NCI-H2196 treated with DMSO at 0.1 percent for 48 hours (cell line): ENCODE data around the gene ANKMY1.
A peak's percentile ranks its signal among the peaks of the same experiment; 100 is the strongest.
"Not testable (repeated sequence)": the region's sequence is repeated elsewhere in the genome, so short reads cannot be mapped to it uniquely, and the experiment has no call there.

Source experiments
- DNase-seq: peaks from one replicate; lab custom pipeline; 2025; ENCODE audit not compliant: unreplicated experiment; lab: John Stamatoyannopoulos, UW

ANKMY1 gene

DNA sequence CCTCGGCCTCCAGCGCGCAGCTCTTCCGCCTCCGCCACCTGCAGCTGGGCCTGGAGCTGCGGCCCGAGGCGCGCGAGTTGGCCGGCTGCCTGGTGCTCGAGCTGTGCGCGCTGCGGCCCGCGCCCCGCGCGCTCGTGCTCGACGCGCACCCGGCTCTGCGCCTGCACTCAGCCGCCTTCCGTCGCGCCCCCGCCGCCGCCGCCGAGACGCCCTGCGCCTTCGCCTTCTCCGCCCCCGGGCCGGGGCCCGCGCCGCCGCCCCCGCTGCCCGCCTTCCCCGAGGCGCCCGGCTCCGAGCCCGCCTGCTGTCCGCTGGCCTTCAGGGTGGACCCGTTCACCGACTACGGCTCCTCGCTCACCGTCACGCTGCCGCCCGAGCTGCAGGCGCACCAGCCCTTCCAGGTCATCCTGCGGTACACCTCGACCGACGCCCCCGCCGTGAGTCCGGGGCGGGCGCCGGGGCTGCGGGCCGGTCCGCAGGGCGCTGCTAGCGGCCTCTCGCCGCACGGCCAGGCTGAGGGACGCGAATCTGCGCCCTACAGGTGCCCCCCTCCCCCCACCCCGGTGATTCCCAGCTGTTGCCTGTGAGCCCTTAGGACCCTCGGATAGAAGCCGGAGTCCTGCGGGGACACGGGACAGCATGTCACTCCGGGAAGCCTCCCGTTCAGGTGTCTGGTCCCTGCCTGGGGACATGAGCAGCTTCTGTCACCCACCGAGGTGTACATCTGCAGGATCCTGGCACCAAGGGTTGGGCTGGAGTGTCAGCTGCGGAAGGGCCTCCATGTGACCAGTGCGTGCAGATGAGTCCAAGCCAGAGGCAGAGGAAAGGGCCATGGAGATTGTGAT lies 11.1 kb upstream of the ANKMY1 start:
- peak; percentile 29 for DNase-seq

DNA sequence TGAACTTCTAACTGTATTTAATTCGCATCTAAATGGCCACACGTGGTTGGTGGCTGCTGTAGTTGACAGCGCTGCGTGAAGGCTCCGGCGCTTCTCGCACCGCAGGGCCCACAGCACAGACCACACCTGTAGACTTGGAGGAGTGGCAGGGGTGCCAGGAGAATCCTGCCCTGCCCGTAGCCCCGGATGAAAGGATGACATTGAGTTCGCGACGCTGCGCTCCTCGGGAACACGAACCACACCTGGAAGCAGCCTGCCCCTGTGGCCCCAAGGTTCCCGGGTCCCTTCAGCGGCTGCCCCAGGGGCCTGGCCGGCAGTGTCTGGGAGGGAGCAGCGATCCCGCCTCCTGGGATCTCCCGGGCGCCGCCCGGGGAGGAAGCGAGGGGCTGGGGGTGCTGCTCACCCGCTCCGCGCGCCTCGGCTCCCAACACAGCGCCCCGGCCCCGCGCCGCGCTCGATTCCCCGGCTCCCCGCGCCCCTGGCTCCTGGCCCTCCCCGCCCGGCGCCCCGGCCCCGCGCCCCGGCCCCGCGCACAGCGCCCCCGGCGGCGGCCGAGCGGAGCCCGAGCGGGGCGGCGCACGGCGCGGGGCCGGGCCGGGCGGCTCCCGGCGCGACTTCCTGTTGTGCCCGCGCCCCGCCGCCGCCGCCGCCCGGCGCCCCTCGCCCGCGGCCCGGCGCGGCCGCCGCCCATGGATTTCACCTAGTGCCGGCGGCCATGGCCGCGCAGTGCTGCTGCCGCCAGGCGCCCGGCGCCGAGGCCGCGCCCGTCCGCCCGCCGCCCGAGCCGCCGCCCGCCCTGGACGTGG lies 10.3 kb upstream of the ANKMY1 start, which contains the start of gene RNPEPL1:
TSS of gene RNPEPL1 (plus strand) at position 613 of the 806 bp plus-strand sequence. CDS start at position 716, 103 bp downstream.
- DNase-seq: peak; percentile 29

DNA sequence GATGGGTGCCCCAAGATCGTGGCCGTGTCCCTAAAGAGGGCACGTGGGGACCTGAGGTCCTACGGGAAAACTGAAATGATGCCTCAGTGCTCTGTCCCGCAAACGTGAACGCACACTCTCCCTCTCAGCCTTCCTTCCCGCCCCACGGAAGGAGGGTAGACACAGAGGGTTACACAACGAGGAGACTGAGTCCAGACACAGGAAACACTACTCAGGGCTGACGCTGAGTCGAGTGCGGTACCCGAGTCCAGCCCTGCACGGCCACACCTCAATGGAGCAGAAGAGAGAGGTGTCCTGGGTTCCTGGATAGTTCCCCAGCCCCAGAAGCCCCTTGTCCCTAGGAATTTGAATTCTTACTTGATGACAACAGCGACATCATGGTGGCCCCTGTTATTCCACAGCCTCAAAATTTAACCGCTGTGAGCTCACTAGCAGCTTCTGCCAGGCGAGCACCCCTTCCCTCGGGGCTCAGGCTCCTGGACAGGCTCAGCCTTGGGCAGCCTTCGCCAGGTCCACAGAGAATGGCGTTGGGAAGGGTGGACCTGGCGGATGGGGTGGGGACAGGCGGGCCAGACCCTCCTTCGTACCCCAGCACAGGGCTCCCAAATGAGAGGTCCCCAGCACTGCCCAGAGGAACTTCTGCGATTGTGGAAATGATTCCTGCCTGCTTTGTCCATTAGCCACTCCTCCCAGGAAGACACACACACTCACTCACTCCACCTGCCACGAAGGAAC lies 9.5 kb upstream of the ANKMY1 start:
- no peak for DNase-seq

DNA sequence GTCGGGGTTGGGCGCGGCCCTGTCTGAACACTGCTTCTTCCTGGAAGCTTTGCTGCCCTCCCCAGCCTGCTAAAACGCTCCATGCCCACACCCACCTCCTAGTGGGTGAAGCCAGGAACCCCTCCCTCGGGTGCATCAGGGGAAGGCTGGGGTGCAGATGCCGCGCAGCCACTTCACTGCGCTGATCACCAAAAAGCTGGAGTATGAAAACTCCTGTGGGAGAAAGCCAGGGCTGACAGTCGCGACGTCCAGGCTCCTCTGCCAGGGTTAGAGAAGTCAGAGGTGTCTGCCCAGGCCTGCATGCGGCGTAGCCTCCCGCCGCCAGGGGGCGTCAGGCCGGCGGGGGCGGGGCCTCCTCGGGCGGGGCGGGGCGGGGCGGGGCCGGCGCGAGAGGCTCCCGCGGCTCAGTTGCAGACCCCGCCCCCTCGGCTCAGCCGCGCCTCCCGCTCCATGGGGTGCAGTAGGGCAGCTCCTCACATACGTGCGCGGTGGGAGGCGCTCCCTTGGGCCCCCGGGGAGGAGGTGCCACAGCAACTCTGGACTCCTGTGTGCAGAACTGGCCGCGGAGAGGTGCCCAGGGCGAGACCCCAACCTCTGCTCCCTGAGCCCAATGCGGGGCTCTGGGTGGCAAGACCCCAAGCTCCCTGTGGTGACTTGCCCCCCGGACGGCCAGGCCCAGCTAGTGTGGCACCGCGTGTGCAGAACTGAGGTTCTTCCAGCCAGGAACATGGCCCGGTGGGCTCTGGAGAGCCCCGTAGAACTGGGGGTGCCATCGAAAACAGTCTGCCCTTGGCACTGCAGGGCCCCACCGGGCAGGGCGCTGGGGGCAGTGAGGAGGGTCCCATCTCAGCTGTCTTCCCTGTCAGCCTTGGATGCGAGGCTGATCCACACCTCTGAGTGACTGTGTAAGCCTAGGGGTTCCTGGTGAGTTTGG lies 8.7 kb upstream of the ANKMY1 start:
- peak; percentile 67 for DNase-seq

- DNase-seq: peak; percentile 68
Measured at GRCh38 chr2:240565333-240566202, 7.8 kb upstream of the ANKMY1 start.

DNA sequence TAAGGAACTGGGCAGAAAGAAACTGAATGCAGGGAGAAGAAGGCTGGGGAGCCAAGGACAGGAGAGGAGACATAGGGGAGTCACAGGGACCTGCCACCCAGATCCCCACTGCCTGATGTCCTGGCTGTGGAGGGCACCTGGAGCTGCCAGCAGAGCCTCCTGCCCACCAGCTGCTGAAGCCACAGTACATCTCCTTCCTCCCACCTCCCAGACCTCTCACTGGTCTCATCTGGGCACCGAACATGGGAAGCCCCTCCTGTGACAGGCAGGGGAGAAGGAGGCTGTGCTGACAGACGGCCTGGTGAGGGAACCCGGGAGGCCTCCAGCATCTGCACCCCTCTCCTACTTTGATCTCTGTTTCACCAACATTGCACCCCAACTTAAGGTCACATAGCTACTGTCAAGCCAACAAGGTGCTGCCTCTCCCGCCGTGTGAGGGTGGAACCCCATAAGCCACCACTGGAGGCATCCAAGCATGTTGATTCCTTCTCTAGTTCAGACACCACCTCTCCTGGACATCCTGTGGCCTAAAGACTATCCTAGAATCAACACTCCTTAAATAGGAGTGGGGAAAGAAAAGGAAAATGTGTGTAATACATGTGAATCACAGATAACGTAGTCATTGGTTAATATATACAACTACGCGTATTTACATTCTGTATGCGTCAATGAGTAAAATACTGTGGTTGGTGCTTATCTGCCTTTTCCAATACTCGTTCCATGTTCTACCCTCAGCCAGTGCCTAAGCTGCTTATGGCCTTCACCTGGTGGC lies 7.0 kb upstream of the ANKMY1 start:
- no peak for DNase-seq

DNA sequence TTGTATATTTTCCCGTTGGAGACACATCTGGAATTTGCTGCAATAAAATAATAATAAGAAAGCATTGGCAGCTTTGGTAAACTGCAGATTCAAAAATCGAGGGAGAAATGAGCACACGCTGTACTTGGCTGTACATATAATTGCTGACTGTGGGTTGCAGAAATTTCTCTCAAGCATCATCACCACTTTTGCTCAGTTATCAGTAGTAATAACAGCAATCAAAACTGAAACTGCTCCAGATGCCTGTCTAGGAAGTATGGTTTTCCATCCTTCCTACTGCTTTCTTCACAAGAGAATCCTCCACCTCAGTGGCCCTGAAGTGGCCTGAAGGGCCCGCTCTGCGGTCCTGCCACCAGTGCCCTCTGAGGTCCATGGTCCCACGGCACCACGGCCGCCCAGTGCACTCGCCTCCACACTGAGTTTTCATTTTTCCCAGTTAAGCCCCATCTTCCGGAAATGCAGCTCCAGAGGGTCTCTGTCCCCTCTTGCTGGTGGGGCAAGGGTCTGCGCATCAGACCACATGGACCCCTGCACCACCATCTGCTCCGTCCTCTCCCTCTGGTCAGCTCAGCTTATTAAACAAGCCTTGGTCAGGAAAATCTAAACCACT lies 6.3 kb upstream of the ANKMY1 start:
- no peak for DNase-seq

DNA sequence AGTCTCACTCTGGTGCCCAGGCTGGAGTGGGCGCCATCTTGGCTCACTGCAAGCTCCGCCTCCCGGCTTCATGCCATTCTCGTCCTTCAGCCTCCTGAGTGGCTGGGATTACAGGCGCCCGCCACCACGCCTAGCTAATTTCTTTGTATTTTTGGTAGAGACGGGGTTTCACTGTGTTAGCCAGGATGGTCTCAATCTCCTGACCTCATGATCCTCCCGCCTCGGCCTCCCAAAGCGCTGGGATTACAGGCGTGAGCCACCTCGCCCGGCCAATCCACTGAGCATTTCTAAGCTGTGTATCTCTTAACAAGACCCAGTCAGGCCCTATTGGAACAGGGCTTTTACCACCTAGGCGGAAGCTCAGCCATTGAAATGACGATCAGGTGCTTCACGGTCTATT lies 5.4 kb upstream of the ANKMY1 start:
- not testable (repeated sequence) for DNase-seq

- no peak for DNase-seq
Measured at GRCh38 chr2:240561325-240561971, 3.7 kb upstream of the ANKMY1 start.

DNA sequence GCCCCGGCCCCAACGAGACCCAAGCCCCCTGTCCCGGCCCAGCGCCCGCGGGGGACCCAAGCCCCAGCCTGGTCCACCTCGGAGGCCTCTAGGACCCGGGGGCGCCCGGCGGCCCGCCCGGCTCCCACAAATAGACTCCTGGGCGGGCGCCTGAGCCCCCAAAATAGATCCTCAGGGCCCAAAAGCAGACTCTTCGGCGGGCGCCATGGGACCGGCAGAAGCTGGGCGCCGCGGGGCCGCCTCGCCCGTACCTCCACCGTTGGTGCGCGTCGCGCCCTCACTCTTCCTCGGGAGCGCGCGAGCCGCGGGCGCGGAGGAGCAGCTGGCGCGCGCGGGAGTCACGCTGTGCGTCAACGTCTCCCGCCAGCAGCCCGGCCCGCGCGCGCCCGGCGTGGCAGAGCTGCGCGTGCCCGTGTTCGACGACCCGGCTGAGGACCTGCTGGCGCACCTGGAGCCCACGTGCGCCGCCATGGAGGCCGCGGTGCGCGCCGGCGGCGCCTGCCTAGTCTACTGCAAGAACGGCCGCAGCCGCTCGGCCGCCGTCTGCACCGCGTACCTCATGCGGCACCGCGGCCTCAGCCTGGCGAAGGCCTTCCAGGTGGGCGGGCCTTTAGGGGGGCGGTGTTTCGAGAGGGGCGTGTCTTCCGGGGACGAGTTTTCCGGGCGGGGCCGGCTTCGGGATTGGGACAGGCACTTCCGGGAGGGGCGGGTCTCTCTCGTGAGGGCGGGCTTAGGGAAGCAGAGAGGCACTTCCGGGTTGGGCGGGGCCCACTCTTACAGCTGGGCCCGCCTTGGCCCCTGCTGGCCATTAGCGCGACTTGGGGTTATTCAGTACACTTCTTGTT lies 2.9 kb upstream of the ANKMY1 start:
- DNase-seq: peak; percentile 97

- DNase-seq: peak; percentile 74
Measured at GRCh38 chr2:240560084-240560479, 2.3 kb upstream of the ANKMY1 start, which contains the start of gene DUSP28. Gene DUSP28 (plus strand): TSS chr2:240560357. CDS start chr2:240560685, 328 bp downstream.

- DNase-seq: no peak
Measured at GRCh38 chr2:240559286-240559685, 1.5 kb upstream of the ANKMY1 start.

GRCh38 chr2:240558236-240558761 lies 511 bp upstream of the ANKMY1 start:
- DNase-seq: no peak

- DNase-seq: no peak
Measured at GRCh38 chr2:240557101-240557751, 562 bp downstream of the ANKMY1 start.

DNA sequence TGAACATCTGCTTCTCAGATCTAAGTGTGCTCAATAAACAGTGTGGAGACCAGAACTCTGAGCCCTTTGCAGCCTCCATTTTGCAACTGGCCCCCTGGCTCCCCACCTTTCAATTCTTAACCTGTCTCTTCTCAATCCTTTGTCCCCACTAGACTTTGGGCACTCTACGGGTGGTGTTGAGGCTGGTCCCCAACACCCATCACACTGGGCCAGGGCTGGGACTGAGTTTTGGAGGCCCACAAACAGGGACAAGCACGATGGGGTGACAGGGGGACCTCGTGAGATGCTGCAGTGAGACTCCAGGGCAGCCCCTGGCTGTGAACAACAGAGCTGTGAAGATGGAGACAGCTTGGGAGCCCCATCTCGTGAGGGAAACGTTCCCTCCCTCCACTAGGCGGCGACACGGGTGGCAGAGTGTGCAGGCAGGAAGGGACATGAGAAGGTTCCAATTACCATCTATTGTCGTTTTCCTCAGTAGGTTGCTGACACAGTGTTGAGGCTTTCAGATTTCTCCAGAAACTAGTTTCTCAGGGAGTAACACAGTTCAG lies 1.2 kb downstream of the ANKMY1 start:
- DNase-seq: no peak
